HEK293 (cell line): ENCODE results near the gene AKT2.

ENCODE experiments used
- CTCF ChIA-PET: fragments of 350-600 bp; formaldehyde crosslinking; extraction: SDS; loops from one replicate; lab custom pipeline; 2021; ENCODE audit warnings: antibody characterized with exemption; lab: Yijun Ruan, JAX
- POLR2A ChIA-PET: fragments of 300-600 bp; formaldehyde crosslinking; extraction: SDS; loops from one replicate; lab custom pipeline; 2020; ENCODE audit warnings: antibody characterized with exemption, inconsistent platforms; lab: Yijun Ruan, JAX
- H3K27ac ChIP-seq: fragments of 200-500 bp; sonication (Bioruptor generic); 2 replicates; pipeline ENCODE4 v1.5.1; 2014; ENCODE audit warnings: low read depth, low read length, control low read depth, inconsistent platforms; ENCODE audit errors: extremely low read depth
- H3K36me3 ChIP-seq, 2 experiments: fragments of 200-500 bp in 1 of 2; sonication (Bioruptor generic) in 1 of 2; 1 replicate in 1 of 2; 2 replicates in 1 of 2; pipeline ENCODE4 v1.5.1; 2014 to 2017; ENCODE audit warnings: inconsistent platforms in 2 of 2, low read length in 2 of 2; ENCODE audit not compliant: control insufficient read depth in 2 of 2, insufficient read depth in 1 of 2
- H3K4me1 ChIP-seq: fragments of 200-500 bp; sonication (Bioruptor generic); 2 replicates; pipeline ENCODE4 v1.5.1; 2014; ENCODE audit warnings: mild to moderate bottlenecking, low read length, inconsistent platforms; ENCODE audit not compliant: control insufficient read depth, insufficient read depth
- H3K4me3 ChIP-seq: 2 replicates; pipeline ENCODE4 v1.5.1; 2011; ENCODE audit warnings: low read depth, mild to moderate bottlenecking, control low read depth, low read length, moderate library complexity
- H3K9me3 ChIP-seq: fragments of 200-500 bp; sonication (Bioruptor generic); 2 replicates; pipeline ENCODE4 v1.5.1; 2014; ENCODE audit warnings: low read depth, low read length, inconsistent platforms; ENCODE audit not compliant: control insufficient read depth, insufficient read depth
- GLIS2 ChIP-seq: fragments of 450-650 bp; formaldehyde crosslinking; IDR thresholded peaks from 2 replicates; pipeline ENCODE4 v1.5.1; 2016; ENCODE audit warnings: missing biosample characterization, missing genetic modification characterization
- KLF8 ChIP-seq: fragments of 450-650 bp; formaldehyde crosslinking; IDR thresholded peaks from 2 replicates; pipeline ENCODE4 v1.5.1; 2016; ENCODE audit warnings: missing biosample characterization, missing genetic modification characterization
- MZF1 ChIP-seq: fragments of 450-650 bp; formaldehyde crosslinking; IDR thresholded peaks from 2 replicates; pipeline ENCODE4 v1.5.1; 2017; ENCODE audit warnings: missing biosample characterization, missing genetic modification characterization, borderline replicate concordance
- OSR2 ChIP-seq: fragments of 450-650 bp; formaldehyde crosslinking; IDR thresholded peaks from 2 replicates; pipeline ENCODE4 v1.5.1; 2016; ENCODE audit warnings: missing biosample characterization, missing genetic modification characterization
- PRDM1 ChIP-seq: fragments of 450-650 bp; formaldehyde crosslinking; IDR thresholded peaks from 2 replicates; pipeline ENCODE4; 2016; ENCODE audit warnings: missing biosample characterization, missing genetic modification characterization
- PRDM10 ChIP-seq: fragments of 450-650 bp; formaldehyde crosslinking; IDR thresholded peaks from 2 replicates; pipeline ENCODE4 v1.5.1; 2016; ENCODE audit warnings: missing biosample characterization, missing genetic modification characterization
- SCRT2 ChIP-seq: fragments of 450-650 bp; formaldehyde crosslinking; IDR thresholded peaks from 2 replicates; pipeline ENCODE4 v1.5.1; 2016; ENCODE audit warnings: missing biosample characterization, missing genetic modification characterization
- TCF7L2 ChIP-seq: IDR thresholded peaks from 2 replicates; pipeline ENCODE4 v1.6.1; 2011; ENCODE audit warnings: low read depth, mild to moderate bottlenecking, inconsistent platforms, low read length, moderate library complexity, borderline replicate concordance
- WT1 ChIP-seq: fragments of 450-650 bp; formaldehyde crosslinking; IDR thresholded peaks from 2 replicates; pipeline ENCODE4 v1.5.1; 2016; ENCODE audit warnings: missing biosample characterization, missing genetic modification characterization
- YY2 ChIP-seq: fragments of 450-650 bp; formaldehyde crosslinking; IDR thresholded peaks from 2 replicates; pipeline ENCODE4 v1.5.1; 2016; ENCODE audit warnings: missing biosample characterization, missing genetic modification characterization
- ZBTB17 ChIP-seq: fragments of 450-650 bp; formaldehyde crosslinking; IDR thresholded peaks from 2 replicates; pipeline ENCODE4 v1.5.1; 2016; ENCODE audit warnings: missing biosample characterization, missing genetic modification characterization
- ZBTB20 ChIP-seq: fragments of 450-650 bp; formaldehyde crosslinking; IDR thresholded peaks from 2 replicates; pipeline ENCODE4 v1.5.1; 2016; ENCODE audit warnings: missing biosample characterization, missing genetic modification characterization
- ZFP69B ChIP-seq: fragments of 450-650 bp; formaldehyde crosslinking; IDR thresholded peaks from 2 replicates; pipeline ENCODE4 v1.5.1; 2016; ENCODE audit warnings: missing biosample characterization, missing genetic modification characterization
- ZIC2 ChIP-seq: fragments of 450-650 bp; formaldehyde crosslinking; IDR thresholded peaks from 2 replicates; pipeline ENCODE4 v1.5.1; 2016; ENCODE audit warnings: missing biosample characterization, missing genetic modification characterization
- ZNF112 ChIP-seq: fragments of 450-650 bp; formaldehyde crosslinking; IDR thresholded peaks from 2 replicates; pipeline ENCODE4 v1.5.0; 2017; ENCODE audit warnings: missing biosample characterization, missing genetic modification characterization
- ZNF121 ChIP-seq: fragments of 450-650 bp; formaldehyde crosslinking; IDR thresholded peaks from 2 replicates; pipeline ENCODE4 v1.5.1; 2016; ENCODE audit warnings: missing biosample characterization, missing genetic modification characterization
- ZNF138 ChIP-seq: fragments of 450-650 bp; formaldehyde crosslinking; IDR thresholded peaks from 2 replicates; pipeline ENCODE4 v1.5.1; 2016; ENCODE audit warnings: missing biosample characterization, missing genetic modification characterization, borderline replicate concordance
- ZNF266 ChIP-seq: fragments of 450-650 bp; formaldehyde crosslinking; IDR thresholded peaks from 2 replicates; pipeline ENCODE4 v1.5.1; 2016; ENCODE audit warnings: missing biosample characterization, missing genetic modification characterization, low read depth
- ZNF280D ChIP-seq: fragments of 450-650 bp; formaldehyde crosslinking; IDR thresholded peaks from 2 replicates; pipeline ENCODE4 v1.5.1; 2016; ENCODE audit warnings: missing biosample characterization, missing genetic modification characterization
- ZNF324 ChIP-seq: fragments of 450-650 bp; formaldehyde crosslinking; IDR thresholded peaks from 2 replicates; pipeline ENCODE4 v1.5.1; 2016; ENCODE audit warnings: missing biosample characterization, missing genetic modification characterization
- ZNF398 ChIP-seq: fragments of 450-650 bp; formaldehyde crosslinking; IDR thresholded peaks from 2 replicates; pipeline ENCODE4 v1.5.1; 2017; ENCODE audit warnings: missing biosample characterization, missing genetic modification characterization
- ZNF513 ChIP-seq: fragments of 450-650 bp; IDR thresholded peaks from 2 replicates; pipeline ENCODE4 v1.5.1; 2018; ENCODE audit warnings: missing biosample characterization, missing genetic modification characterization
- ZNF561 ChIP-seq: fragments of 450-650 bp; IDR thresholded peaks from 2 replicates; pipeline ENCODE4 v1.5.1; 2018; ENCODE audit warnings: missing biosample characterization, missing genetic modification characterization, borderline replicate concordance
- ZNF629 ChIP-seq: fragments of 450-650 bp; formaldehyde crosslinking; IDR thresholded peaks from 2 replicates; pipeline ENCODE4 v1.5.1; 2017; ENCODE audit warnings: missing biosample characterization, missing genetic modification characterization
- ZNF645 ChIP-seq: fragments of 450-650 bp; formaldehyde crosslinking; IDR thresholded peaks from 2 replicates; pipeline ENCODE4; 2016; ENCODE audit warnings: missing biosample characterization, missing genetic modification characterization
- ZNF792 ChIP-seq: fragments of 450-650 bp; formaldehyde crosslinking; IDR thresholded peaks from 2 replicates; pipeline ENCODE4 v1.5.1; 2016; ENCODE audit warnings: missing biosample characterization, missing genetic modification characterization

The AKT2 gene

GRCh38 chr19:40229484-40229883 lies 55.7 kb downstream of the AKT2 start:
- Histone ChIP-seq H3K4me1 (peaks cover 11% of the 10 kb centered on the region), H3K36me3 (peaks cover 13 to 15% of the 10 kb centered on the region in 2 experiments), H3K9me3 (no peaks in the 10 kb centered on the region), H3K4me3 (no peak overlapping the region), H3K27ac (no peak overlapping the region)
- TF ChIP-seq ZIC2 (no peak), ZNF266 (no peak), ZNF398 (tag by site-specific recombination) (peak; percentile 67), WT1 (no peak), MZF1 (no peak), PRDM1 (peak; percentile 95), PRDM10 (tag by site-specific recombination) (peak; percentile 96), OSR2 (tag by site-specific recombination) (no peak), ZNF324 (tag by site-specific recombination) (no peak), ZNF138 (tag by site-specific recombination) (0 out of 2 replicates have a peak, but pooled peaks have one; percentile 43), ZFP69B (0 out of 2 replicates have a peak, but pooled peaks have one; percentile 26), ZNF645 (tag by site-specific recombination) (no peak), KLF8 (tag by site-specific recombination) (0 out of 2 replicates have a peak, but pooled peaks have one; percentile 23)
- ChIA-PET CTCF (interaction anchor here (0.6 to 1.3 kb wide), 7 partner anchors 8 to 491 kb away, joined by 3 to 7 read pairs (median 3); partner anchors contain the start of gene CLC), POLR2A (no interaction called here)

GRCh38 chr19:40228863-40229262 lies 56.3 kb downstream of the AKT2 start:
- ChIA-PET CTCF (interaction anchor here (0.6 to 1.5 kb wide), 8 partner anchors 9 to 491 kb away, joined by 3 to 9 read pairs (median 4); partner anchors contain the start of gene CLC), POLR2A (no interaction called here)
- no peak overlapping the region for H3K4me3 ChIP-seq
- no peak overlapping the region for H3K27ac ChIP-seq
- H3K9me3 ChIP-seq, result no peaks in the 10 kb centered on the region
- H3K36me3 ChIP-seq, result peaks cover 8 to 9% of the 10 kb centered on the region in 2 experiments; a peak in 2 of 3 replicates
- peaks cover 11% of the 10 kb centered on the region for H3K4me1 ChIP-seq
- TF ChIP-seq ZNF629 (tag by site-specific recombination) (no peak), ZNF513 (tag by site-specific recombination) (no peak), ZBTB20 (tag by site-specific recombination) (no peak), GLIS2 (tag by site-specific recombination) (no peak), ZNF561 (tag by site-specific recombination) (no peak), ZNF280D (tag by site-specific recombination) (no peak), YY2 (tag by site-specific recombination) (no peak), ZBTB17 (tag by site-specific recombination) (no peak), SCRT2 (tag by site-specific recombination) (peak; percentile 89), ZNF121 (tag by site-specific recombination) (0 out of 2 replicates have a peak, but pooled peaks have one; percentile 30), ZNF792 (tag by site-specific recombination) (0 out of 2 replicates have a peak, but pooled peaks have one; percentile 15), TCF7L2 (no peak), ZNF112 (tag by site-specific recombination) (no peak)
